Testis (tissue), 3 donors: ENCODE data around the gene CST4. TPM values are rescaled to one million over a fixed set of nuclear protein-coding genes. Genes with fewer than 3 reads are reported as not detected.
"Not testable (repeated sequence)": the region's sequence is repeated elsewhere in the genome, so short reads cannot be mapped to it uniquely, and the experiment has no call there.

Experiments
- DNase-seq: peaks from one replicate; pipeline ENCODE4 v3.0.0-alpha.2; 2019
- H3K27ac ChIP-seq, 2 donors: fragments of 200-600 bp; sonication (generic); one replicate each; pipeline ENCODE4 v1.5.1; 2019
- H3K27me3 ChIP-seq: fragments of 200-600 bp; sonication (generic); one replicate; pipeline ENCODE4 v1.5.1; 2019
- H3K36me3 ChIP-seq: fragments of 200-600 bp; sonication (generic); one replicate; pipeline ENCODE4 v1.5.1; 2017; ENCODE audit warnings: low read depth; ENCODE audit errors: missing control alignments
- H3K4me1 ChIP-seq: fragments of 200-600 bp; sonication (generic); one replicate; pipeline ENCODE4 v1.5.1; 2019
- H3K4me3 ChIP-seq, 2 donors: fragments of 200-600 bp; sonication (generic); one replicate each; pipeline ENCODE4 v1.5.1; 2017 to 2019
- H3K9me3 ChIP-seq: fragments of 200-600 bp; sonication (generic); one replicate; pipeline ENCODE4 v1.5.1; 2017
- CTCF ChIP-seq, 3 experiments: fragments of 450-650 bp in 2 of 3; fragments of 200-600 bp in 1 of 3; sonication (generic) in 1 of 3; IDR thresholded peaks; one replicate each; pipeline ENCODE4 v1.5.1; 2016 to 2019; ENCODE audit warnings: antibody characterized with exemption in 3 of 3, mild to moderate bottlenecking in 2 of 3, moderate library complexity in 1 of 3
- POLR2A ChIP-seq: fragments of 450-650 bp; IDR thresholded peaks from one replicate; pipeline ENCODE4 v1.6.1; 2017; ENCODE audit warnings: antibody characterized with exemption, mild to moderate bottlenecking, moderate library complexity
- WGBS, 2 donors: methylation state at CpG; one replicate each; pipeline ENCODE4 v1.1.5; 2018; 5-methylcytosine and 5-hydroxymethylcytosine counted together
- intact Hi-C: fragments of 100-400 bp; cut with DNase I; formaldehyde crosslinking; loops from one replicate; pipeline ENCODE4 v1.15.1; 2023; ENCODE audit warnings: low total_unique reads
- polyA plus RNA-seq: library from polyadenylated mRNA; stranded (reverse); fragments of 350-450 nt; fragmentation: Illumina TruSeq; extraction: RNeasy Lipid Tissue Mini Kit (QIAGEN cat#74804); gene quantifications from one replicate; pipeline ENCODE4 v1.2.3, GENCODE V29; 2014; ENCODE audit warnings: low read depth, low replicate concordance; ENCODE audit not compliant: insufficient read depth
- total RNA-seq, 2 donors: library from RNA; depleted of rRNA; stranded (reverse); fragments of >200 nt; gene quantifications; one replicate each; pipeline ENCODE4 v1.2.3, GENCODE V29; 2016

CST4 gene
- total and polyA plus RNA-seq, 3 donors from 2014 or later: not detected

GRCh38 chr20:23723659-23724307, 34.9 kb upstream of the CST4 start:
- H3K36me3 ChIP-seq, intact Hi-C loops, H3K4me3 ChIP-seq, H3K27ac ChIP-seq, H3K9me3 ChIP-seq, H3K27me3 ChIP-seq, H3K4me1 ChIP-seq: not testable (repeated sequence)
- peak; percentile 12 to 64 (median 40) for TF ChIP-seq CTCF (IDR thresholded peaks at IDR 0.05)
- 67 to 90% methylated on average over 1 to 2 of the region's 2 CpGs for WGBS, 2 donors
- DNase-seq: peak; percentile 69

- H3K27me3 ChIP-seq, intact Hi-C loops, H3K4me3 ChIP-seq, H3K9me3 ChIP-seq, H3K27ac ChIP-seq, H3K36me3 ChIP-seq, H3K4me1 ChIP-seq: not testable (repeated sequence)
- 69 to 76% methylated on average over 5 of the region's 5 CpGs for WGBS, 2 donors
- peak; percentile 22 for DNase-seq
These were observed 34.0 kb upstream of the CST4 start for GRCh38 chr20:23722851-23723250.

DNA sequence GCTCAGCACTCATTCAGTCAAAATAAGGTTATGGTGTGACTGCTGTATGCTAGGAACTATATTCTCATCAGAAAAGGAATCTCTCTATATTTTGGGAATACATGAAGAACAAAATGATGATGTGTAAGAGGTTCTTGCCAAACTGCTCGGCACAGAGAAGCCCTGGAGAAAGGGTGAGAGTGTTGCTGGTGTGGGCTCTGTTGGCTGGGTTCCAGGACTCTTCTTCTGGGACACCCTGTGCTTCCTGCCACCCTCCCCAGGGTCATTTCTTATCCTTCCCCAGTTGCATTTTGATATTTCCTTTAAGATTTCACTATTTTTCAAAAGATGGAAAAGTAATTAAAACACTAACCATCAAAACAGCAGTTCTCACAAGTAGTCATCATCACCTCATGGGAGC, 33.1 kb upstream of the CST4 start:
- peak; percentile 22 for DNase-seq
- WGBS, 2 donors: 35 to 38% methylated on average over 1 of the region's 1 CpG
- intact Hi-C loops: no loop called here

DNA sequence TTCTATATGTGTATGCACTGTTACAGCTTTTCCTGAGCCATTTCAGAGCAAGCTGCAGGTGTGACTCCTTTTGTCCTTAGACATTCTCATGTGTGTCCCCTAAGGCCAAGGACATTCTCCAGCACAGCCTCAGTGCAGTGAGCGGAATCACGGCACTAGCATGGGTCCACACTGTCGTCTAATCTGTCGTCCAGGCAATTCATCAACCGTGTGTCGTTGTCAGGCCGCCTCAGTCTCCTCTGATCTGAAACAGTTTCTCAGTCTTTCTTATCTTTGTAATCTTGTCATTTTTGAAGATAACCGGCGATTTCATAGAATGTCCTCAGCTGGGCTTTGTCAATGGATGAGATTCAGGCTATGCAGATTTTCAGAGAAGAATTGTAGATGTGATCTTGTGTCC, 30.5 kb upstream of the CST4 start:
- H3K4me1 ChIP-seq, H3K9me3 ChIP-seq, H3K27me3 ChIP-seq, H3K4me3 ChIP-seq, H3K27ac ChIP-seq, H3K36me3 ChIP-seq, intact Hi-C loops, DNase-seq: not testable (repeated sequence)
- WGBS, 2 donors: 73 to 75% methylated on average over 9 of the region's 9 CpGs

More for the DNA sequence above, 33.1 kb upstream of the CST4 start:
- Histone ChIP-seq H3K27ac (no peak overlapping the region), H3K36me3 (no peaks in the 10 kb centered on the region), H3K4me1 (peaks cover 4% of the 10 kb centered on the region), H3K9me3 (no peaks in the 10 kb centered on the region), H3K27me3 (no peaks in the 10 kb centered on the region), H3K4me3 (no peak overlapping the region)
- TF ChIP-seq CTCF (IDR thresholded peaks at IDR 0.05): no peak
- TF ChIP-seq POLR2A: no peak

DNA sequence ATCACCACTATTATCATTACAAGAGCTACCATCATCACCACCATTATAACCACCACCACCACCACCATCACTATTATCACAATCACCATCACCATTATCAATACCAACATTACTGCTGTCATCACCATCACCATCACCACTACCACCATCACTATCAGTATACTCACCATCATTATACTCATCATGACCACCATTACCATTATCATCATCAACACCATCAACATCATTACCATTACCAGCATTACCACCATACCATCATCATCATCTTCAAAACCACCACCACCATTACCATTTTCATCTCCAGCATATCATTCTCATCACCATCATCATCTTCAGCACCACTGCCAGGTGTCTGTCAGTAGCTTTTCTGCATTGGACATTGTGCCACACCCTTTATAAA, 22.9 kb upstream of the CST4 start:
- intact Hi-C loops, H3K4me1 ChIP-seq, H3K27ac ChIP-seq, DNase-seq, H3K9me3 ChIP-seq, H3K36me3 ChIP-seq, H3K4me3 ChIP-seq, H3K27me3 ChIP-seq: not testable (repeated sequence)

GRCh38 chr20:23710771-23711170, 21.9 kb upstream of the CST4 start:
- TF ChIP-seq CTCF (IDR thresholded peaks at IDR 0.05): no peak
- no peak for TF ChIP-seq POLR2A
- Histone ChIP-seq H3K4me1 (no peaks in the 10 kb centered on the region), H3K9me3 (no peaks in the 10 kb centered on the region), H3K27ac (no peak overlapping the region), H3K36me3 (no peaks in the 10 kb centered on the region), H3K4me3 (no peak overlapping the region), H3K27me3 (no peaks in the 10 kb centered on the region)
- intact Hi-C loops: no loop called here
- DNase-seq: no peak
- 87 to 93% methylated on average over 4 of the region's 4 CpGs for WGBS, 2 donors
